Neural crest cell (in vitro differentiated cells): Measurements from ENCODE around the gene CCDC57. TPM values are rescaled to one million over a fixed set of nuclear protein-coding genes. Genes with fewer than 3 reads are reported as not detected.
A peak's percentile ranks its signal among the peaks of the same experiment; 100 is the strongest.

Source experiments
- DNase-seq: peaks from one replicate; pipeline ENCODE4 v3.0.0; 2021; ENCODE audit warnings: low read depth, mixed read lengths, low spot score
- H3K27ac Mint-ChIP-seq: one replicate; pipeline ENCODE4 v1.8.0; 2021; ENCODE audit warnings: mild to moderate bottlenecking, mixed read lengths; ENCODE audit not compliant: unreplicated experiment
- H3K27me3 Mint-ChIP-seq: 2 replicates; pipeline ENCODE4 v1.8.0; 2021; ENCODE audit warnings: low read depth, mild to moderate bottlenecking, mixed read lengths
- H3K36me3 Mint-ChIP-seq: 2 replicates; pipeline ENCODE4 v1.8.0; 2021; ENCODE audit warnings: low read depth, mild to moderate bottlenecking, mixed read lengths
- H3K4me1 Mint-ChIP-seq: 2 replicates; pipeline ENCODE4 v1.8.0; 2021; ENCODE audit warnings: mixed read lengths
- H3K4me3 Mint-ChIP-seq: one replicate; pipeline ENCODE4 v1.8.0; 2021; ENCODE audit warnings: mild to moderate bottlenecking, mixed read lengths
- H3K9me3 Mint-ChIP-seq: 2 replicates; pipeline ENCODE4 v1.8.0; 2021; ENCODE audit warnings: mixed read lengths
- CTCF ChIP-seq: fragments of 200-600 bp; sonication (generic); conservative IDR thresholded peaks from 2 replicates; pipeline ENCODE4 v1.5.0; 2021; ENCODE audit warnings: antibody characterized with exemption, mild to moderate bottlenecking
- total RNA-seq: library from RNA; stranded (reverse); gene quantifications from 2 replicates; pipeline ENCODE4 v1.2.1, GENCODE V29; 2021

Gene CCDC57
- total RNA-seq, 1 donor from 2014 or later, result 47.5 TPM

- Mint-ChIP-seq H3K4me3 (peak within 1 kb of the TSS; percentile 88), H3K36me3 (no peaks in the 10 kb centered on the region), H3K9me3 (no peaks in the 10 kb centered on the region), H3K27me3 (no peaks in the 10 kb centered on the region), H3K4me1 (peaks cover 23% of the 10 kb centered on the region), H3K27ac (no peak within 1 kb of the TSS)
- DNase-seq, result peak; percentile 89
- peak; percentile 57 for TF ChIP-seq CTCF
Observed at GRCh38 chr17:82098169-82098938, 114.3 kb downstream of the CCDC57 start, which contains the start of gene FASN. TSS of gene FASN (minus strand) at chr17:82098236. CDS start at chr17:82096445, 1,791 bp downstream.

- Mint-ChIP-seq H3K27ac (no peak overlapping the region), H3K4me3 (peak overlapping the region; percentile 75), H3K36me3 (no peaks in the 10 kb centered on the region), H3K9me3 (no peaks in the 10 kb centered on the region), H3K4me1 (peaks cover 18% of the 10 kb centered on the region), H3K27me3 (no peaks in the 10 kb centered on the region)
- no peak for TF ChIP-seq CTCF
- no peak for DNase-seq
Observed at GRCh38 chr17:82097919-82098168, 114.8 kb downstream of the CCDC57 start.

GRCh38 chr17:82097184-82097918, 115.3 kb downstream of the CCDC57 start:
- H3K27me3 Mint-ChIP-seq, result no peaks in the 10 kb centered on the region
- peak overlapping the region; percentile 88 for H3K4me3 Mint-ChIP-seq
- H3K36me3 Mint-ChIP-seq, result no peaks in the 10 kb centered on the region
- peak; percentile 30 for DNase-seq
- no peak overlapping the region for H3K27ac Mint-ChIP-seq
- H3K4me1 Mint-ChIP-seq, result peaks cover 14% of the 10 kb centered on the region
- H3K9me3 Mint-ChIP-seq, result no peaks in the 10 kb centered on the region
- TF ChIP-seq CTCF, result no peak

GRCh38 chr17:82096709-82097183, 115.9 kb downstream of the CCDC57 start:
- peaks cover 12% of the 10 kb centered on the region for H3K4me1 Mint-ChIP-seq
- no peak overlapping the region for H3K27ac Mint-ChIP-seq
- H3K36me3 Mint-ChIP-seq, result no peaks in the 10 kb centered on the region
- TF ChIP-seq CTCF, result no peak
- no peak for DNase-seq
- no peaks in the 10 kb centered on the region for H3K27me3 Mint-ChIP-seq
- H3K9me3 Mint-ChIP-seq, result no peaks in the 10 kb centered on the region
- peak overlapping the region; percentile 88 for H3K4me3 Mint-ChIP-seq

- H3K27ac Mint-ChIP-seq, result peak overlapping the region; percentile 62
- H3K4me1 Mint-ChIP-seq, result peaks cover 12% of the 10 kb centered on the region
- no peaks in the 10 kb centered on the region for H3K36me3 Mint-ChIP-seq
- H3K27me3 Mint-ChIP-seq, result no peaks in the 10 kb centered on the region
- DNase-seq, result no peak
- peak overlapping the region; percentile 88 for H3K4me3 Mint-ChIP-seq
- H3K9me3 Mint-ChIP-seq, result no peaks in the 10 kb centered on the region
- TF ChIP-seq CTCF, result no peak
Observed at GRCh38 chr17:82095777-82096708, 116.6 kb downstream of the CCDC57 start.
